Mesendoderm (in vitro differentiated cells): ENCODE data around the gene KCNJ12.
"Not testable (repeated sequence)": the region's sequence is repeated elsewhere in the genome, so short reads cannot be mapped to it uniquely, and the experiment has no call there.

Experiments used
- DNase-seq: peaks from one replicate; pipeline ENCODE4 v3.0.0; 2013
- H2AK5ac ChIP-seq: 2 replicates; pipeline ENCODE4 v1.6.1; 2013; ENCODE audit warnings: low read length, inconsistent platforms
- H2BK120ac ChIP-seq: 2 replicates; pipeline ENCODE4 v1.6.1; 2013; ENCODE audit warnings: low read depth, mild to moderate bottlenecking, low read length, moderate library complexity, mixed read lengths
- H2BK15ac ChIP-seq: replicated peaks from 2 replicates; pipeline ENCODE4 v1.6.1; 2013; ENCODE audit warnings: low read depth, mild to moderate bottlenecking, moderate library complexity
- H2BK5ac ChIP-seq: 2 replicates; pipeline ENCODE4 v1.6.1; 2013; ENCODE audit warnings: low read length, inconsistent platforms
- H3K18ac ChIP-seq: 2 replicates; pipeline ENCODE4 v1.6.1; 2013; ENCODE audit warnings: mild to moderate bottlenecking, low read length, mixed read lengths
- H3K23ac ChIP-seq: one replicate; pipeline ENCODE4 v1.6.1; 2013; ENCODE audit warnings: low read length
- H3K27ac ChIP-seq: 2 replicates; pipeline ENCODE4 v1.5.1; 2013; ENCODE audit warnings: low read depth, mild to moderate bottlenecking, inconsistent platforms, low read length, moderate library complexity
- H3K27me3 ChIP-seq: 2 replicates; pipeline ENCODE4 v1.6.1; 2013; ENCODE audit warnings: low read length, control low read depth, mild to moderate bottlenecking, inconsistent platforms; ENCODE audit not compliant: insufficient read depth, poor library complexity
- H3K36me3 ChIP-seq: 2 replicates; pipeline ENCODE4 v1.6.1; 2013; ENCODE audit warnings: low read length, inconsistent platforms; ENCODE audit not compliant: control insufficient read depth, insufficient read depth
- H3K4ac ChIP-seq: one replicate; pipeline ENCODE4 v1.6.1; 2013; ENCODE audit warnings: low read depth, mild to moderate bottlenecking, low read length, moderate library complexity
- H3K4me1 ChIP-seq: 2 replicates; pipeline ENCODE4 v1.6.1; 2013; ENCODE audit warnings: low read depth, low read length, inconsistent platforms; ENCODE audit not compliant: control insufficient read depth
- H3K4me2 ChIP-seq: 2 replicates; pipeline ENCODE4 v1.6.1; 2013; ENCODE audit warnings: low read length
- H3K4me3 ChIP-seq: 2 replicates; pipeline ENCODE4 v1.5.1; 2013; ENCODE audit warnings: mild to moderate bottlenecking, low read length
- H3K56ac ChIP-seq: one replicate; pipeline ENCODE4 v1.6.1; 2013; ENCODE audit warnings: low read length
- H3K79me1 ChIP-seq: 2 replicates; pipeline ENCODE4 v1.6.1; 2013; ENCODE audit warnings: low read length, inconsistent platforms
- H3K79me2 ChIP-seq: 2 replicates; pipeline ENCODE4 v1.6.1; 2013; ENCODE audit warnings: mild to moderate bottlenecking, low read length; ENCODE audit not compliant: control insufficient read depth, insufficient read depth
- H3K9ac ChIP-seq: 2 replicates; pipeline ENCODE4 v1.6.1; 2013; ENCODE audit warnings: low read length, inconsistent platforms
- H4K5ac ChIP-seq: one replicate; pipeline ENCODE4 v1.6.1; 2013; ENCODE audit warnings: low read length
- H4K8ac ChIP-seq: one replicate; pipeline ENCODE4 v1.6.1; 2013; ENCODE audit warnings: low read depth, mild to moderate bottlenecking, control low read depth, low read length, moderate library complexity
- WGBS: extraction: QIAGEN DNeasy Blood & Tissue Kit; methylation state at CpG from one replicate; pipeline ENCODE4 v1.1.7; 2013; ENCODE audit warnings: low lambda C conversion rate, missing lambda C conversion rate; ENCODE audit not compliant: insufficient coverage; ENCODE audit errors: extremely low coverage; 5-methylcytosine and 5-hydroxymethylcytosine counted together

The KCNJ12 gene

DNA sequence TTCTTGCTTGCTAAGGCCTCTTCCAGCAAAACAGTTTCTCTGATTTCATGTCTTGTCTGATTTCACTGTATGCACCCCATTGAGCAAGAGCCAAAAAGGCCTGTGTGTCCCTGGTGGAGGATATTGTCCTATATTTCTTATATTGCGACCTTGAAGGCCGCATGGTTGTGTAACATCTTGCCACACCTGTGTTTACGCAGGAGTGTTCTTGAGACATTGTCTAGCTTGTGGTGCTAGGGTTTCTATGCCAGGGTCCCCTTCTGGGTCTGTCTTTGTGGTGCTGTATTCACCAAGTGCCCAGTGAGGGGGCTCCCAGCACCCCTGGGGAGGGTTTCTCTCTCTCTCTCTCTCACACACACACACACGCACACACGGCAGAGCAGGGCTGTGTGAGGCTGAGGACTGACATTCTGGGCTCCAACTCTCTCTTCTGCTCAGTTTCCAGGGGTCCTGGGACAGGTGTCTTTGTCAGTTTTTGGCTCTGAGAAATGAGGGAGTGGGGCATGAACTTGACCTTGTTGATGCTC is 35.6 kb downstream of the KCNJ12 start:
- not testable (repeated sequence) for H4K8ac ChIP-seq, H3K18ac ChIP-seq, H3K4ac ChIP-seq, H3K23ac ChIP-seq, H3K79me1 ChIP-seq, DNase-seq, H3K36me3 ChIP-seq, H2BK5ac ChIP-seq, H3K4me3 ChIP-seq, H3K56ac ChIP-seq, H3K79me2 ChIP-seq, H3K27me3 ChIP-seq, H3K27ac ChIP-seq, H2AK5ac ChIP-seq, H4K5ac ChIP-seq, H3K9ac ChIP-seq, H2BK15ac ChIP-seq, H3K4me1 ChIP-seq, H2BK120ac ChIP-seq, H3K4me2 ChIP-seq
- no CpG with 5 or more reads among the region's 5 CpGs for WGBS

DNA sequence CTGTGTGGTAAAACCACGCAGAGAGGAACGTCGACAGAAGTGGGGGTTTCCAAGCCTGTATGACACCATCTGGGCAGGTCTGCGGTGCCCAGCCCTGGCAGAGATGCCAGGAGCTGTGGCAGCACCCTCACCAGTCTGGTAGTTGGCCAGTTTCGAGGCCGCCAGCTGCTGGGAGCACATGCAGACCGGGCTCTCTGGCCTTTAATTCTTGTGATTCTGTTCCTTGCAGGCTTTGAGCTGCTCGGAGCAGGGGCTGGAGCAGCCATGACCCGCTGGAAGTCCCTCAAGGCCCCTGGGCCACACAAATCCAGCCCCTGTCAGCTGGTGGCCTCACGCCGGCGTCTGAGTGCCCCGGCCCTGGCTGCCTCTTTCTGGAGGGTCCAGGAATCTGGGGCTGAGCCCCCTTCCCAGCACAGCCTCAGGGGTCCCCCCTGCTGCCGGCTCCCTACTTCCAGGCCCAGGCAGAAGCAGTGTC is 36.1 kb downstream of the KCNJ12 start:
- not testable (repeated sequence) for H2BK5ac ChIP-seq, H3K9ac ChIP-seq, H3K23ac ChIP-seq, H4K8ac ChIP-seq, H3K36me3 ChIP-seq, H3K4ac ChIP-seq, H3K56ac ChIP-seq, H2BK15ac ChIP-seq, H3K4me3 ChIP-seq, H3K27me3 ChIP-seq, H3K4me2 ChIP-seq, H3K27ac ChIP-seq, DNase-seq, H3K18ac ChIP-seq, H3K4me1 ChIP-seq, H4K5ac ChIP-seq, H2BK120ac ChIP-seq, H2AK5ac ChIP-seq, H3K79me2 ChIP-seq, H3K79me1 ChIP-seq
- WGBS: no CpG with 5 or more reads among the region's 14 CpGs

DNA sequence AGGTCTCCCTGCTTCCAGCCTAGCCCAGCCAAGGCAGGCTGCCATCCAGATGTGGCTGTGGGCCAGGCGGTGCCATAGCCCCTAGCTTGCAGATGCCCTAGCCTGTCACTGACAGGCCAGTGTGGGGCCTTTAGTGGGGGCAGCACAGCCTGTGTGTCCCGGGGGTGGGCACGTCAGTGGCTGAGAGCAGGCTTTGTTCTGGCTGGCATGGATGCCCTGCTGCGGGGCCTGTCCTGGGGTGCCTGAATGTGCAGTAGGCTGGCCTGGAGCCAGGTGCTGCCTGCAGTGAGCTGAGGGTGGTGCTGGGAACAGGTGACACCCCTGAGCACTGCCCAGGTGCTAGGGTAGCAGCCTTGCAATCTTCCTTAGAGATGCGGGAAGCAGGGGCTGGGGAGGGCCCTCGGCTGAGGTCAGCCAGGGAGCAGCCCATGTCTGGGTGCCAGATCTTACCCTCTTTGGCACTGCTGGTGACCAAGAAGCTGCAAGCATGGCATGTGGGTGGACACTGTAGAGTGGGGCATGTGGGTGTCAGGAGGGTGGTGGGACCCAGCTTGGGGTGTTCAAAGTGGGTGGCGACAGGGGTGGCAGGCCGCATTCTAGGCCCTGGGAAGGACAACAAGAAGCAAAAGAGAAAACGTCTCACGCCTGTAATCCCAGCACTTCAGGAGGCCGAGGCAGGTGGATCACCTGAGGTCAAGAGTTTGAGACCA is 37.6 kb downstream of the KCNJ12 start:
- DNase-seq, H2BK5ac ChIP-seq, H3K27me3 ChIP-seq, H3K9ac ChIP-seq, H4K8ac ChIP-seq, H3K4me1 ChIP-seq, H3K4ac ChIP-seq, H3K79me1 ChIP-seq, H3K4me2 ChIP-seq, H3K79me2 ChIP-seq, H3K56ac ChIP-seq, H3K36me3 ChIP-seq, H3K23ac ChIP-seq, H4K5ac ChIP-seq, H3K18ac ChIP-seq, H2BK15ac ChIP-seq, H2AK5ac ChIP-seq, H3K27ac ChIP-seq, H3K4me3 ChIP-seq, H2BK120ac ChIP-seq: not testable (repeated sequence)
- WGBS: no CpG with 5 or more reads among the region's 11 CpGs

DNA sequence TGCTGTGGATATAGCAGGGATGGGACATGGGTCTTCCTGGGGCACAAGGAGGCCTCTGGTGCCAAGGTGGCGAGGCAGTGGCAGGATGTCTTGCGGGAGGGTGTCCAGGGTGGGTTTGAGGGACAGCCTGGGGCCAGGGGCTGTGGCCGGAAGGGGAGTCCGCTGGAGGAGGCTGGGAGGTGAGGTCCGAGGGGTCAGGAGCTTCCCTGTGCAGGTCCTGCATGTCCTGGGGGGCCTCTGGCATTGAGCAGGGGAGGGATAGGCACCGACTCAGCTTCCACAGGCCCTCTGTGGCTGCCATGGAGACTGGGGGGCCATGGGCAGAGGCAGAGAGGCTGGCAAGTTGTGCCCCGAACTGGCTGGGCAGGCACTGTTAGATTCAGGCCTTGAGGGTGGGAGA is 38.5 kb downstream of the KCNJ12 start:
- not testable (repeated sequence) for H3K79me2 ChIP-seq, H3K27ac ChIP-seq, H3K36me3 ChIP-seq, H3K23ac ChIP-seq, H3K27me3 ChIP-seq, DNase-seq, H3K4me1 ChIP-seq, H3K4me2 ChIP-seq, H2AK5ac ChIP-seq, H2BK5ac ChIP-seq, H2BK15ac ChIP-seq, H4K8ac ChIP-seq, H3K9ac ChIP-seq, H3K18ac ChIP-seq, H3K4me3 ChIP-seq, H3K4ac ChIP-seq, H2BK120ac ChIP-seq, H3K56ac ChIP-seq, H4K5ac ChIP-seq, H3K79me1 ChIP-seq
- no CpG with 5 or more reads among the region's 7 CpGs for WGBS

DNA sequence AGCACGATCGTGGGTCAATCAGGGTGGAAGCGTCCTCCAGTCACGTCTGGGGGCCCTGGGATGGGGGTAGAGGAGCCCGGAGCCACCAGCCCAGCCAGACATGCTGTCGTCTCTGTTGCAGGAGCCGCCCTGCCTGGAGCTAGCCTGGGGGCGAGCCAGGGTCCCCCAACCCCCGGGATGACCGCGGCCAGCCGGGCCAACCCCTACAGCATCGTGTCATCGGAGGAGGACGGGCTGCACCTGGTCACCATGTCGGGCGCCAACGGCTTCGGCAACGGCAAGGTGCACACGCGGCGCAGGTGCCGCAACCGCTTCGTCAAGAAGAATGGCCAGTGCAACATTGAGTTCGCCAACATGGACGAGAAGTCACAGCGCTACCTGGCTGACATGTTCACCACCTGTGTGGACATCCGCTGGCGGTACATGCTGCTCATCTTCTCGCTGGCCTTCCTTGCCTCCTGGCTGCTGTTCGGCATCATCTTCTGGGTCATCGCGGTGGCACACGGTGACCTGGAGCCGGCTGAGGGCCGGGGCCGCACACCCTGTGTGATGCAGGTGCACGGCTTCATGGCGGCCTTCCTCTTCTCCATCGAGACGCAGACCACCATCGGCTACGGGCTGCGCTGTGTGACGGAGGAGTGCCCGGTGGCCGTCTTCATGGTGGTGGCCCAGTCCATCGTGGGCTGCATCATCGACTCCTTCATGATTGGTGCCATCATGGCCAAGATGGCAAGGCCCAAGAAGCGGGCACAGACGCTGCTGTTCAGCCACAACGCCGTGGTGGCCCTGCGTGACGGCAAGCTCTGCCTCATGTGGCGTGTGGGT is 39.2 kb downstream of the KCNJ12 start:
- H3K36me3 ChIP-seq: not testable (repeated sequence)

More for the DNA sequence above, 39.2 kb downstream of the KCNJ12 start:
- not testable (repeated sequence) for H2BK5ac ChIP-seq, H3K4me2 ChIP-seq, H3K4ac ChIP-seq, H3K79me1 ChIP-seq, H3K27me3 ChIP-seq, H2BK15ac ChIP-seq, H3K27ac ChIP-seq, H3K4me3 ChIP-seq, H3K4me1 ChIP-seq, H3K79me2 ChIP-seq, H3K56ac ChIP-seq, H3K18ac ChIP-seq, H3K23ac ChIP-seq, H4K8ac ChIP-seq, H4K5ac ChIP-seq, H3K9ac ChIP-seq, H2AK5ac ChIP-seq, H2BK120ac ChIP-seq, DNase-seq
- no CpG with 5 or more reads among the region's 58 CpGs for WGBS
